ENCODE measurements around the gene PANK1. TPM values are rescaled to one million over a fixed set of nuclear protein-coding genes. Genes with fewer than 3 reads are reported as not detected.

Gene PANK1
- total and polyA plus RNA-seq, 3 donors from 2014 or later, result 6.3 to 15.3 (median 9.2) TPM

DNA sequence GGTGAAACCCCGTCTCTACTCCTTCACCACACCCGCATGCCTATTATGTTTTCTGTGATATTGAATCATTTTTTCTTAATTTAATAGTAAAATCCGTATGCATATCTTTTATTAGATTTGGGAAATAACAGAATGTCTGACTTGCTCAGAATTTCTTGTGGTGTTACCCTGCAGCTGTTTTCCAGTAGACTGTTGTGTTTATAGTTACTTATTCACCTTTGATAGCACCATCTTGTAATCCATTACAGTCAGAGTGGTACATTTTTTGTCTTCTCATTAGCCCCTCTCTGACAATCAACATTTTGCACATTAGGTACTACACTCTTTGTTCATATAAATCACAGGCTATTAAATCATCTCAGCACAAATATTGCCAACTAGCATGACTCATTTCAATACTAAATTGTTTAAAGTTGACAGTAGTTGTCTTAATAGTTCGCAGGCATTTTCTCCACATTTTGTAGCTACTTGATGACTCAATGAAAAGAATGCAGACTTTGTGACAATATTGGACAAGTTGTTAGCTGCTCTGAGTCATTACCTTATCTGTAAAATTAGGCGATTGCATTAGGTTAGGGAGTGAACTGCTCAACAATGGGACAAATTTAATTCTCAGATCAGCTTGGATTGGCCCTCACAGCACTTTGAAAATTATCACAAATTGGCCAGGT is 91.8 kb downstream of the PANK1 start:
- intact Hi-C loops (cut with DNase I; ENCODE audit: low total_unique reads), result loop anchor here (10.0 kb wide), 1 partner anchor 128 kb away; no protein-coding TSS in a partner anchor

DNA sequence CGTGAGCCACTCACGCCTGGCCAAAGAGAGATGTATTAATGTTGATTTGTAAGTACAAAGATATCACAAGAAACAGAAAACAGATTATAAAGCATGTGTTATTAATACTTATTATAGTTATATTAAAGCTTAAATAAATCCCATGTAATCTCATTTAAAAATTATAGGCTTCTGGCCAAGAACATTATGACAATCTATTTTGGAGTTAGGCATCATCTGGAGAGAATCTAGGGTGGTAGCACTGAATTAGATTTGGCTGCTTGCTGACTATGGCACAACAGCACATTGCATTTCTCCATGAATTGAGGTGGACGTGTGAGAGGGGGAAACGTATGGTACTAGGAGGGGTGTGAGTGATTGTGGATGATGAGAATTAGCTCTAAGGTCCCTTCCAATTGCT is 92.8 kb downstream of the PANK1 start:
- WGBS, 2 donors, result 91 to 93% methylated on average over 4 of the region's 4 CpGs
- TF ChIP-seq, protein P1, sequence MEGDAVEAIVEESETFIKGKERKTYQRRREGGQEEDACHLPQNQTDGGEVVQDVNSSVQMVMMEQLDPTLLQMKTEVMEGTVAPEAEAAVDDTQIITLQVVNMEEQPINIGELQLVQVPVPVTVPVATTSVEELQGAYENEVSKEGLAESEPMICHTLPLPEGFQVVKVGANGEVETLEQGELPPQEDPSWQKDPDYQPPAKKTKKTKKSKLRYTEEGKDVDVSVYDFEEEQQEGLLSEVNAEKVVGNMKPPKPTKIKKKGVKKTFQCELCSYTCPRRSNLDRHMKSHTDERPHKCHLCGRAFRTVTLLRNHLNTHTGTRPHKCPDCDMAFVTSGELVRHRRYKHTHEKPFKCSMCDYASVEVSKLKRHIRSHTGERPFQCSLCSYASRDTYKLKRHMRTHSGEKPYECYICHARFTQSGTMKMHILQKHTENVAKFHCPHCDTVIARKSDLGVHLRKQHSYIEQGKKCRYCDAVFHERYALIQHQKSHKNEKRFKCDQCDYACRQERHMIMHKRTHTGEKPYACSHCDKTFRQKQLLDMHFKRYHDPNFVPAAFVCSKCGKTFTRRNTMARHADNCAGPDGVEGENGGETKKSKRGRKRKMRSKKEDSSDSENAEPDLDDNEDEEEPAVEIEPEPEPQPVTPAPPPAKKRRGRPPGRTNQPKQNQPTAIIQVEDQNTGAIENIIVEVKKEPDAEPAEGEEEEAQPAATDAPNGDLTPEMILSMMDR (IDR thresholded peaks at IDR 0.05), result no peak
- no peak for TF ChIP-seq POLR2A (IDR thresholded peaks at IDR 0.05)
- intact Hi-C loops (cut with DNase I; ENCODE audit: low total_unique reads), result loop anchor here (10.0 kb wide), 1 partner anchor 127 kb away; no protein-coding TSS in a partner anchor
- DNase-seq, result no peak
- H3K27me3 ChIP-seq, result no peaks in the 10 kb centered on the region
- H3K27ac ChIP-seq, result no peak overlapping the region
- H3K4me1 ChIP-seq, result no peaks in the 10 kb centered on the region
- H3K4me3 ChIP-seq, result no peak overlapping the region
- H3K36me3 ChIP-seq (ENCODE audit: low read depth, missing control alignments), result no peaks in the 10 kb centered on the region
- no peaks in the 10 kb centered on the region for H3K9me3 ChIP-seq

More for the DNA sequence above, 91.8 kb downstream of the PANK1 start:
- DNase-seq, result no peak
- no peak overlapping the region for H3K27ac ChIP-seq
- TF ChIP-seq, protein P1 (IDR thresholded peaks at IDR 0.05), result no peak
- no peak for TF ChIP-seq POLR2A (IDR thresholded peaks at IDR 0.05)
- no peaks in the 10 kb centered on the region for H3K9me3 ChIP-seq
- H3K4me3 ChIP-seq, result no peak overlapping the region
- no peaks in the 10 kb centered on the region for H3K36me3 ChIP-seq (ENCODE audit: low read depth, missing control alignments)
- H3K4me1 ChIP-seq, result no peaks in the 10 kb centered on the region
- 75 to 79% methylated on average over 5 of the region's 5 CpGs for WGBS, 2 donors
- no peaks in the 10 kb centered on the region for H3K27me3 ChIP-seq

DNA sequence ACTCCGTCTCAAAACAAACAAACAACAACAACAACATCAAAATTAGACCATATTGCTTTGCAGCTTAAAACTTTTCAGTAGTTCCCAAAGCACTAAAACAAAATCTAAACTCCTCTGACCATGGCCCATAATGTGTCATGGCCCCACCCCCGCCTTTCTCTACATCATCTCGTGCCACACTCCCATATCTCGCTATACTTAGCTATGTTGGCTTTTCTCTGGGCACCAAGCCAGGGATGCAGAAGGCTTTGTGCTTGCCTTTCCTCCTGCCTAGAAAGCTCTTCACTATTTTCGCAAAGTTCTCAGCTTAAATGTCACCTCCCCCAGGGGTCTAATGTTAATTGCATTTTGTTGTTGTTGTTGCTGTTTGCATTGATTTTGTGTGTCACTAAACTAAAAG is 94.5 kb downstream of the PANK1 start:
- TF ChIP-seq, protein P1 (IDR thresholded peaks at IDR 0.05), result no peak
- TF ChIP-seq POLR2A (IDR thresholded peaks at IDR 0.05), result no peak
- Histone ChIP-seq H3K9me3 (no peaks in the 10 kb centered on the region), H3K36me3 (ENCODE audit: low read depth, missing control alignments) (no peaks in the 10 kb centered on the region), H3K27ac (no peak overlapping the region), H3K4me3 (no peak overlapping the region), H3K4me1 (no peaks in the 10 kb centered on the region), H3K27me3 (no peaks in the 10 kb centered on the region)
- WGBS, 2 donors, result 63 to 71% methylated on average over 5 of the region's 5 CpGs
- DNase-seq, result no peak
- intact Hi-C loops (cut with DNase I; ENCODE audit: low total_unique reads), result loop anchor here (10.0 kb wide), 1 partner anchor 126 kb away; no protein-coding TSS in a partner anchor

DNA sequence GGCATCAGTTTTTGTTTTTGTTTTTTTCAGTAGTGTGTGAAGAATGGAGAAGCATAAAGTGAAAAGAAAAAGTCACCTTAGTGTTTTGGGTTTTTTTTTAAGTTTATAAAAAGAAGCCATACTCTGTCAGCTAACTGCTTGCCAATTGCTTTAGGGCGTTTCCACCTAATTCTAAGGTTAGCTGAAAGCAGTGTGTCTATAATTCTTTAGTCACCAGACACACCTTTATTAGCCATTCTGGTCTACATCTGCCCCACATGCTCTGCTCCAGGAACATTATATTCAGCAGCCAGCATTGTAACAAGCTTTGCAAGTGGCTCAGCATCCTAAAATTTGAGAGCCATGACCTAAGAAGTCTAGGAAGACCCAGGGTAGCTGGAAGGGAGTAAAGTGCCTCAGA is 95.5 kb downstream of the PANK1 start:
- 86 to 87% methylated on average over 1 of the region's 1 CpG for WGBS, 2 donors
- no peak overlapping the region for H3K27ac ChIP-seq
- H3K4me1 ChIP-seq, result no peaks in the 10 kb centered on the region
- no peaks in the 10 kb centered on the region for H3K27me3 ChIP-seq
- TF ChIP-seq POLR2A (IDR thresholded peaks at IDR 0.05), result no peak
- TF ChIP-seq, protein P1 (IDR thresholded peaks at IDR 0.05), result no peak
- no peak for DNase-seq
- H3K36me3 ChIP-seq (ENCODE audit: low read depth, missing control alignments), result no peaks in the 10 kb centered on the region
- no peaks in the 10 kb centered on the region for H3K9me3 ChIP-seq
- intact Hi-C loops (cut with DNase I; ENCODE audit: low total_unique reads), result no loop called here
- no peak overlapping the region for H3K4me3 ChIP-seq

DNA sequence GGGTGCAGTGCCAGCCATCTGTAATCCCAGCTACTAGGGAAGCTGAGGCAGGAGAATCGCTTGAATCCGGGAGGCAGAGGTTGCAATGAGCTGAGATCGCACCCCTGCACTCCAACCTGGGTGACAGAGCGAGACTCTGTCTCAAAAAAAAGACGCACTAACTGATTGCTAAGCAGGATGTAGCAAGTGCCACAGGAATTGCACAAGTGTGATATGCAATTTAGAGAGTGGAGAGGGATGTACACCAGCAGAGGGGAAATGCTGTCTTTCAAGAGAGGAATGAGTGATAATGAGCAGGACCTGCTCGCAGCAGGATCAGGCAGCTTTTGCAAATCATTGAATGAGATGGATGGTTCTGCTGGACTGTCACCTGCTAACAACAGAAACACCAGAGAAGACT is 96.4 kb downstream of the PANK1 start:
- no peak for DNase-seq
- intact Hi-C loops (cut with DNase I; ENCODE audit: low total_unique reads), result no loop called here
- 80 to 91% methylated on average over 6 of the region's 6 CpGs for WGBS, 2 donors
- TF ChIP-seq, protein P1 (IDR thresholded peaks at IDR 0.05), result no peak
- no peak for TF ChIP-seq POLR2A (IDR thresholded peaks at IDR 0.05)
- Histone ChIP-seq H3K4me3 (no peak overlapping the region), H3K9me3 (no peaks in the 10 kb centered on the region), H3K36me3 (ENCODE audit: low read depth, missing control alignments) (no peaks in the 10 kb centered on the region), H3K4me1 (no peaks in the 10 kb centered on the region), H3K27ac (no peak overlapping the region), H3K27me3 (no peaks in the 10 kb centered on the region)

Data from testis (tissue), 3 donors.